GM18498 (cell line): ENCODE data around the gene ZNF335.

ENCODE experiments used
- ATAC-seq: cut with Tn5 transposase; IDR thresholded peaks from one replicate; pipeline ENCODE4 v1.9.1; 2021; ENCODE audit warnings: mild to moderate bottlenecking, moderate library complexity; ENCODE audit not compliant: unreplicated experiment

ZNF335 gene, protein sequence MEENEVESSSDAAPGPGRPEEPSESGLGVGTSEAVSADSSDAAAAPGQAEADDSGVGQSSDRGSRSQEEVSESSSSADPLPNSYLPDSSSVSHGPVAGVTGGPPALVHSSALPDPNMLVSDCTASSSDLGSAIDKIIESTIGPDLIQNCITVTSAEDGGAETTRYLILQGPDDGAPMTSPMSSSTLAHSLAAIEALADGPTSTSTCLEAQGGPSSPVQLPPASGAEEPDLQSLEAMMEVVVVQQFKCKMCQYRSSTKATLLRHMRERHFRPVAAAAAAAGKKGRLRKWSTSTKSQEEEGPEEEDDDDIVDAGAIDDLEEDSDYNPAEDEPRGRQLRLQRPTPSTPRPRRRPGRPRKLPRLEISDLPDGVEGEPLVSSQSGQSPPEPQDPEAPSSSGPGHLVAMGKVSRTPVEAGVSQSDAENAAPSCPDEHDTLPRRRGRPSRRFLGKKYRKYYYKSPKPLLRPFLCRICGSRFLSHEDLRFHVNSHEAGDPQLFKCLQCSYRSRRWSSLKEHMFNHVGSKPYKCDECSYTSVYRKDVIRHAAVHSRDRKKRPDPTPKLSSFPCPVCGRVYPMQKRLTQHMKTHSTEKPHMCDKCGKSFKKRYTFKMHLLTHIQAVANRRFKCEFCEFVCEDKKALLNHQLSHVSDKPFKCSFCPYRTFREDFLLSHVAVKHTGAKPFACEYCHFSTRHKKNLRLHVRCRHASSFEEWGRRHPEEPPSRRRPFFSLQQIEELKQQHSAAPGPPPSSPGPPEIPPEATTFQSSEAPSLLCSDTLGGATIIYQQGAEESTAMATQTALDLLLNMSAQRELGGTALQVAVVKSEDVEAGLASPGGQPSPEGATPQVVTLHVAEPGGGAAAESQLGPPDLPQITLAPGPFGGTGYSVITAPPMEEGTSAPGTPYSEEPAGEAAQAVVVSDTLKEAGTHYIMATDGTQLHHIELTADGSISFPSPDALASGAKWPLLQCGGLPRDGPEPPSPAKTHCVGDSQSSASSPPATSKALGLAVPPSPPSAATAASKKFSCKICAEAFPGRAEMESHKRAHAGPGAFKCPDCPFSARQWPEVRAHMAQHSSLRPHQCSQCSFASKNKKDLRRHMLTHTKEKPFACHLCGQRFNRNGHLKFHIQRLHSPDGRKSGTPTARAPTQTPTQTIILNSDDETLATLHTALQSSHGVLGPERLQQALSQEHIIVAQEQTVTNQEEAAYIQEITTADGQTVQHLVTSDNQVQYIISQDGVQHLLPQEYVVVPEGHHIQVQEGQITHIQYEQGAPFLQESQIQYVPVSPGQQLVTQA (N-terminal part only)

DNA sequence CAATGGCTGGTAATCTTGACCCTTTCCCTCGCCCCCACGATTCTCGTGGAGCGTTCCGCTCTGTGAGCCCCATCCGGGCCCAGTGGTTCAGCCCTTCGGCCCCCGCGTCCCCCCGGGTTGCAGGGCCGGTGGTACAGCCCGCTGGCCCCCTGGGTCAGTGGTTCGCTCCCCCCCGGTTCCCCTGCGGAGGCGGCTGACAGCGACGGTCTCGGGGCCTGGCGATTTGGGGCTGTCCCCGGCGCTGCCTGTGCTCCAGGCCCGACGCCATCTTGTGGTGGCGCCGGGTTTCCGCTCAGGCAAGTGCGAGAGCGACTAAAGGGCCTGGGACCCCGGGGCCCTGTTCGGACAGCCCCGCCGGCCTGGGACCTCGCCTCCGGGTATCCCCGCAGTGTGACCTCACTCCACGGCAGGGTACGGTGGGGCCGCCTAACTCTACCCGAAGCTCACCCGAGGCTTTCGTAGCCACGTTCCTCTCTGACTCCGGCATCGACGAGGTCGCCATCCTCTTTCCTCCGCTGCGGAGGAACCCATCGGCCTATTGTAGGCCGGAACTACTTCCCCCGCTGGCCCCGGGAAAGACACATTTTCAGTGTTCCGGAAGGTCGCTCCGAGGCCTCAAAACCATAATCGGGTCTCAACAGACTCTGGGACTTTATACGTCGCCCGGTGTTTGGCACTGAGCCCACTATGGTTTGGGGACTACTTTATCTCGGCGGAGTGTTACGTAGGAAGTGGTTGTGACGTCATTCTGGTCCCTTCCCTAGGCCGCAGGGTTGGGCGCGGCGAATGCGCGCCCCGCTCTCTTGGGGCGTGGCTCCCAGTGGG is at the start of gene ZNF335:
Gene ZNF335, minus strand, starts transcription at position 529 of the 825 bp plus-strand sequence. CDS start 793 bp downstream, outside the sequence.
- peak; percentile 77 for ATAC-seq

DNA sequence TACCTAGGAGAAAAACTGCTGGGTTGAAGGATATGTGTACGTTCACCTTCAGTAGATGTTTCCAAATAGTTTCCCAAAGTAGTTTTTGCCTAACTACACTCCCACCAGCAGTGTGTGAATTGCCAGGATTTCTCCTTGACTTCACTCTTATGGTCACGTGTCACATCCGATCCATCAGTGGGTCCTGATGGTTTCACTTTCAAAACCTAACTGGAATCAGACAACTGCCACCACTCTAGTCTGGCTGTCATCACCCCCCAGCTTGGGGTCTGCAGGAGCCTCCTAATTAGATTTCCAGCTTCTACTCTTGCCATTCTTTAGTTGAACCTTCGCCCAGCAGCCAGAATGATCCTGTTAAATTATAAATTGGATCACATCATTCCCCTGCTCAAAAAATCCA is 48.6 kb upstream of the ZNF335 start:
- no peak for ATAC-seq

DNA sequence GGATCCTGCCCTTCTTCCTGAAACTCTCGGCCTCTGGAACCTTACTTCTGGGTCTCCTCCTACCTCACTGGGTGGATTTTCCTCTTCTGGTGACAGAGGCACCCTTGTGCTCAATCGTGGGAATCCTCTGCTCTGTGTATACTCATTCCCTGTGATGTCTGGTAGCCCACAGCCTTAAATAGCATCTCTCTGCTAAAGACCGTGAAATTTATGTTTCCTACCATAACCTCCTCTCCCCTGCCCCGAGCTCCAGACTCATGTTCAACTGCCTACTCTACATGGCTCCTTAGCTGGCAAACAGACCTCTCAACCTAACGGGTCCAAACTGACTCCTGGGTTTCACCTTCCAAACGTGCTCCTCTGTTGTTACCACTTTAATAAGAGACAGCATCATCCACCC is 46.6 kb upstream of the ZNF335 start:
- ATAC-seq = no peak

DNA sequence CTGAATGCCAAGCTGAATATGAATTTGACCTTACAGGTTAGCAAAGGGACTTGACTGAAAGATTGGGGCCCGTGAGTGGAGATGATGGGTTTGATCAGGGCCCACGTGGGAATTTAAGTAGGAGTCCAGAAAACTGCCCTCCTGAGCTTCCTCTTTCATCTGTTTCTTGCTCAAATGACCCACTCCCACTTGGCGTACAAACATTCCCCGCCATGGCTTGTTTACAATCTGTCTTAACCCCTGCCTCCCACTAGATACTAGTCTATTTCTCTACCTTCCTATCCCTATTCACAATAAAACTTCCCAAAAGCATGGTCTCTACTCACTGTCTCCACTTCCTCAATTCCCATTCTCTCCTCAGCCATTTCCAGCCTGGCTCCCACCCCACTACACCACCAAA is 46.1 kb upstream of the ZNF335 start:
- ATAC-seq = no peak

DNA sequence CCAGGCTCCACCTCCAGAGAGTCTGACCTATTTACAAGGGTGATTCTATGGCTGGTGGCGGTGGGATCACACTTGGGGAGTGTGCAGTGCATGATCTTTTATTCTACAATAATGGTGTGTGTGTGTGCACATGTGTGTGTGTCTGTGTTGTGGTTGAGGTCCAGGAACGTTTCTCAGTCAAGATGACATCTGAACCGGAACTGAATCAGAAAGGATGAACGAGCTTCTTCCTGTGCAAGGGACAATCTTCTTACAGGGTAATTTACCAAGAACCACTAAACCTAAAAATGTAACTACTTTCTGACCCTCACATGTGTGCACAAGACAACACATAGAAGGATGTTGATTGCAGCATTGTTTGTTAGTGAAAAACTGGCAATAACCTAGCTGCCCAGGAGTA is 45.3 kb upstream of the ZNF335 start:
- no peak for ATAC-seq

DNA sequence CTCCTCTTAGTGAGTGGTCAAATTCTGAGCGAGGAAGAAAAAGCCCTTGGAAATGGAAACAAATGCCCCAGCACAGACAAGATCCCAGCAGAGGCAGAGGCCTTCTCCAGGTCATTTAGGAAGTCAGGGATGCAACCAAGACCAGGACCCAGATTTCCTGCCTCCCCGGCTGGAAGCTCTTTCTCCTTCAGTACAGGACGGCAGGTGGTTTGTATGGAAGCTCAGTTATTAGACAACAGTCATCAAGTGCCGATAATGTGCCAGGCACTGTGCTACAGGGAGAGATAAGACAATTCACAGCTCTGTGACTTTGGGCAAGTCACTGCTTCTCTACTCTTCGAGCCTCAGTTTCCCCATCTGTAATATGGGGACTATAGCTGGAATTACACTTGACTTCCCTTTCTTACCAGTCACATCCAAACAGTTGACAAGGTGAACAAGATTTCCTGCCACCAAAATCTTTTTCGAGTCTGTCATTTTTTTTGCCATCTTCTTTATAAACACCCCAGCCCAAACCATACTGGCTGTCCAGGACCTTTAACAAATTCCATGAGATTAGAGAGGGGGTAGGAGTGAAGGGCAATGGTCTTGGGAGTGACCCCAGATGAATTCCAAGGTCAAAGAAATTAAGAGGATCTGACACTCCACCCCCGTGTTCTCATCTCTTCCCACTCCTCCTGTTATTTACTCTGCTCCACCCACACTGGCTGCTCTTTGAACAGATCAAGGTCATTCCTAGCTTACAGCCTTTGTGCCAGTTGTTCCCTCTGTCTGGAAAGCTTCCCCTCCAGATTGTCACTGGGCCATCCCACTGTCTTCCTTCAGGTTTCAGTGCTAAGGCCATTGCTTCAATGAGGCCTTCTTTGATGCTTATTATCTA is 42.8 kb upstream of the ZNF335 start:
- no peak for ATAC-seq

DNA sequence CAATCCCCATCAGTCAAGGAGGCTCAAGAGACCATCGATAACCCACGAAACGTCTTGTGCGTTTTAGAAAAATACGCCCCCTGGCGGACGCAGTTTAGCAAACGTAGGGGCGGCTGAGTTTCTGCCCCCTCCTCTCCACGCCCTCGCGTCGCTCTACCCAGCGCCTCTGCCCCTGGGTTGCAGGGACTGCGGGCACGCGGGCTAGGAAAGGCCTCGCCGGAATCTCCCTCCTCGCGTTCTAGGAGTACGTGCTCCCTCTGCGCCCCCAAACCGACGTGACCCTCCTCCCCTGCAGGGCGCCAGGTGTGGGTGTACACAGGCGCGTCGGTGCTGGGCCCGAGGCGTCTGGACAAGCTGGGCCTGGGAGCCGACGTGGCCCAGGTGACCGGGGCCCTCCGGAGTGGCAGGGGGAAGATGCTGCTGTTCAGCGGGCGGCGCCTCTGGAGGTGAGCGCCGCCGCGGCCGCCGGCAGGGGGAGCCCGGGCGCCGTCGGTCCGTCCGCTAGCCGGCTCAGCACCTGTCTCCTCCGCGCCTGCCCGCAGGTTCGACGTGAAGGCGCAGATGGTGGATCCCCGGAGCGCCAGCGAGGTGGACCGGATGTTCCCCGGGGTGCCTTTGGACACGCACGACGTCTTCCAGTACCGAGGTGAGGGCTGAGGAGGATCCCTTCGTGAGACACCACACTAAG is 42.0 kb upstream of the ZNF335 start:
- peak; percentile 67 for ATAC-seq

DNA sequence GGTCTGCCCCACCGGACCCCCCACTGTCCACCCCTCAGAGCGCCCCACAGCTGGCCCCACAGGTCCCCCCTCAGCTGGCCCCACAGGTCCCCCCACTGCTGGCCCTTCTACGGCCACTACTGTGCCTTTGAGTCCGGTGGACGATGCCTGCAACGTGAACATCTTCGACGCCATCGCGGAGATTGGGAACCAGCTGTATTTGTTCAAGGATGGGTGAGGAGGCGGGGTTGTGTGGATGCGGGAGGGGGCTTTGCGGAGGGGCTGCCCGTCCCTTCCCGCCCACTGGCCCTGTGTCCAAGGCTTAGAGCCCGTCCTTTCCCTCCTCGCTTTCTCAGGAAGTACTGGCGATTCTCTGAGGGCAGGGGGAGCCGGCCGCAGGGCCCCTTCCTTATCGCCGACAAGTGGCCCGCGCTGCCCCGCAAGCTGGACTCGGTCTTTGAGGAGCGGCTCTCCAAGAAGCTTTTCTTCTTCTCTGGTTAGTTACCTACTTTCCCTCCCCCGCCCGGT is 41.4 kb upstream of the ZNF335 start:
- no peak for ATAC-seq

DNA sequence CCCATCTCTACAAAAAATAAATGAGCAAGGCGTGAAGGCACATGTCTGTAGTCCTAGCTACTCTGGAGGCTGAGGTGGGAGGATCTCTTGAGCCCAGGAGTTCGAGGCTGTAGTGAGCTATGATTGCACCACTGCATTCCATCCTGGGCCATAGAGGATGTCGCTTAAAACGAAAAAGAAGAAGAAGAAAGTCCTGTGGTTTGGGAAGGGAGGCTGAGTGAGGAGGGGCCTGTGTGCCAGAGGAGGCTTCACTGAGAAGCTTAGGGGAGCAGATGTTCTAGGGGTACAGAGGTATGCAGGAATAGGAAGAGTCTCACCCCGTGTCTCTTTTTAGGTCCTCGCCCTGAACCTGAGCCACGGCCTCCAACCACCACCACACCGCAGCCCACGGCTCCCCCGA is 40.9 kb upstream of the ZNF335 start:
- ATAC-seq = no peak

DNA sequence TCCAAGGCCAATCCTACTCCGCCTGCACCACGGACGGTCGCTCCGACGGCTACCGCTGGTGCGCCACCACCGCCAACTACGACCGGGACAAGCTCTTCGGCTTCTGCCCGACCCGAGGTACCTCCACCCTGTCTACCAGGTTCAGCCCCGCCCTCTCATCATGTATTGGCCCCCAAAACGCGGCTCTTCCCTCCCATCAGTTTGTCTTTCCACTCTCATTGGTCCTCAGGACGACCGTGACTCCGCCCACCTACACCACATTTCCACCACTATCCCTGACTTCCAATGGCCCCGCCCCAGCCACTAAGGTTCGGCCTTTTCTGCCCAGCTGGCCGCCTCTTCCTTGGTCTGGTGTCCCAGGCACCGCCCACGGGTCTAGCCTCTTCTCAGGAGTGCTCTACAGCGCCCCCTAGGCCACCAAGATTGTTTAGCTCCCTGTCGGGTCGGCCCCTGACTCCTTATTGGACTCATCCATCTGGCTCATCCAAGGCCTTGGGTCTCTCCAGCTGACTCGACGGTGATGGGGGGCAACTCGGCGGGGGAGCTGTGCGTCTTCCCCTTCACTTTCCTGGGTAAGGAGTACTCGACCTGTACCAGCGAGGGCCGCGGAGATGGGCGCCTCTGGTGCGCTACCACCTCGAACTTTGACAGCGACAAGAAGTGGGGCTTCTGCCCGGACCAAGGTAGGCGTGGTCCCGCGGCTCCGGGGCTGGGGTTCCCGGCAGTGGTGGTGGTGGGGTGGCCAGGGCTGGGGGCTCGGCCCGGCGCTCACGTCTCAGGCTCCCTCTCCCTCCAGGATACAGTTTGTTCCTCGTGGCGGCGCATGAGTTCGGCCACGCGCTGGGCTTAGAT is 39.9 kb upstream of the ZNF335 start:
- ATAC-seq = no peak

DNA sequence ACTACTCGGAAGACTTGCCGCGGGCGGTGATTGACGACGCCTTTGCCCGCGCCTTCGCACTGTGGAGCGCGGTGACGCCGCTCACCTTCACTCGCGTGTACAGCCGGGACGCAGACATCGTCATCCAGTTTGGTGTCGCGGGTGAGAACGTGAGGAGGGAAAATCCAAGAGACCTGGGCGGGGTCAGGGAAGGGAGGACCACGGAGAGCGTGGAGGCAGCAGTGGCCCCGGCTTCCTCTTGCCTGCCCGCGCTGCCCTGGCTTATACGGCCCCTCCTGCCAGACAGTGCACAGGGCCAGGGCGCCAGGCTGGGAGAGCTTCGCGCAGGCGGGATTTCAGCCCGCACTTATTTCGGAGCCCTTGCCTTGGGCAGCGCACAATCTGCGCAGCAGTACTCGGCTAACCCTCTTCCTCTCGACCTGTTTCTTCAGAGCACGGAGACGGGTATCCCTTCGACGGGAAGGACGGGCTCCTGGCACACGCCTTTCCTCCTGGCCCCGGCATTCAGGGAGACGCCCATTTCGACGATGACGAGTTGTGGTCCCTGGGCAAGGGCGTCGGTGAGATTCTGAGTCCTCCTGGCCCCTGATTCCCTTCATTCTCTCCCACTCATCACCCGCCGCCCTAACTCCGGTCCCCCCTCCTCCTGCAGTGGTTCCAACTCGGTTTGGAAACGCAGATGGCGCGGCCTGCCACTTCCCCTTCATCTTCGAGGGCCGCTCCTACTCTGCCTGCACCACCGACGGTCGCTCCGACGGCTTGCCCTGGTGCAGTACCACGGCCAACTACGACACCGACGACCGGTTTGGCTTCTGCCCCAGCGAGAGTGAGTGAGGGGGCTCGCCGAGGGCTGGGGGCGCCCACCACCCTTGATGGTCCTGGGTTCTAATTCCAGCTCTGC is 38.7 kb upstream of the ZNF335 start:
- no peak for ATAC-seq

DNA sequence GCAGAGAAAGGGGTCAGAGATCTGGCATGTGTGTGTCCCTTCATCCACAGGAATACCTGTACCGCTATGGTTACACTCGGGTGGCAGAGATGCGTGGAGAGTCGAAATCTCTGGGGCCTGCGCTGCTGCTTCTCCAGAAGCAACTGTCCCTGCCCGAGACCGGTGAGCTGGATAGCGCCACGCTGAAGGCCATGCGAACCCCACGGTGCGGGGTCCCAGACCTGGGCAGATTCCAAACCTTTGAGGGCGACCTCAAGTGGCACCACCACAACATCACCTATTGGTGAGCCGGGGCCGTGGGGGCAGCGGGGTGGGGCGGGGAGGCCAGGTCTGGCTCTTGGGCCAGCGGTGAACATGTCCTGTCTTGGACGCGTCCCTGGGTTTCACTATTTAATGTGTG is 37.8 kb upstream of the ZNF335 start:
- no peak for ATAC-seq

DNA sequence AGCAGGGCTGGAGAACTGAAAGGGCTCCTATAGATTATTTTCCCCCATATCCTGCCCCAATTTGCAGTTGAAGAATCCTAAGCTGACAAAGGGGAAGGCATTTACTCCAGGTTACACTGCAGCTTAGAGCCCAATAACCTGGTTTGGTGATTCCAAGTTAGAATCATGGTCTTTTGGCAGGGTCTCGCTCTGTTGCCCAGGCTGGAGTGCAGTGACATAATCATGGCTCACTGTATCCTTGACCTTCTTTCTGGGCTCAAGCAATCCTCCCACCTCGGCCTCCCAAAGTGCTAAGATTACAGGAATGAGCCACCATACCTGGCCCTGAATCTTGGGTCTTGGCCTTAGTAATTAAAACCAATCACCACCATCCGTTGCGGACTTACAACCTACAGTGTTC is 35.7 kb upstream of the ZNF335 start:
- no peak for ATAC-seq

DNA sequence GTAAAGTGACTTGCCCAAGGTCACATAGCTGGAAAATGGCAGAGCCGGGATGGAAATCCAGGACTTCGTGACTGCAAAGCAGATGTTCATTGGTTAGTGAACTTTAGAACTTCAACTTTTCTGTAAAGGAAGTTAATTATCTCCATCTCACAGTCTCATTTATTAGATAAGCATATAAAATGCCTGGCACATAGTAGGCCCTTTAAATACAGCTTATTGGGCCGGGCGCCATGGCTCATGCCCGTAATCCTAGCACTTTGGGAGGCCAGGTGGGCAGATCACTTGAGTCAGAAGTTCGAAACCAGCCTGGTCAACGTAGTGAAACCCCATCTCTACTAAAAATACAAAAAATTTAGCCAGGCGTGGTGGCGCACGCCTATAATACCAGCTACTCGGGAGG is 35.0 kb upstream of the ZNF335 start:
- no peak for ATAC-seq

DNA sequence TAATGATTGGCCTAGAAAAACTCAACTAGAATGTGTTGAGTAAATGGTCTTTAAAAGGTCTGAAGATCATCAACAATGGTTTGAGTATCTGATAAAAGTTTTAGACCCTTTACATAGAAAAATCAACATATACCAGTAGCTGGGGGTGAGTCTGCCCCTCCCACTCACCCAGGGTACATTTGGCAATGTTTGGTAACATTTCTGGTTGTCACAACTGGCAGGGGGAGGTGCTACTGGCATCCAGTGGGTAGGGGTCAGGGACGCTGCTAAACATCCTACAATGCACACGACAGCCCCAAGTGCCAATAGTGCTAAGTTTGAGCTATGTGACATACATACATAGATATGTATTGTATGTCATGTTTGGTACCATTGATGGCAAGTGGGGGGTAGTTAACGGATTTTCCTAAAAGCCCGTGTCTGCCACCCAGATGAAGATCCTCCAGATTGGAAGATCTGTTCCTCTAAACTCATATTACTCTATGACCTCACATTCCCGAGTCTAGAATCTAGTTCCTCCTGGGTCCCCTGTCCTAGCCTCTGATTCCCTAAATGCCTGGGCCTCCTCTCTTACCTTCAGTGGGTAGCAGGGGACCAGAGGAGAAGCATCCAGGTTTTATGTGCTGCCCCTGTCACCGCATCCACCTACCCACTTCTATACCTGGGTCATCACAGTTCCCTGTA is 34.2 kb upstream of the ZNF335 start:
- ATAC-seq = no peak

DNA sequence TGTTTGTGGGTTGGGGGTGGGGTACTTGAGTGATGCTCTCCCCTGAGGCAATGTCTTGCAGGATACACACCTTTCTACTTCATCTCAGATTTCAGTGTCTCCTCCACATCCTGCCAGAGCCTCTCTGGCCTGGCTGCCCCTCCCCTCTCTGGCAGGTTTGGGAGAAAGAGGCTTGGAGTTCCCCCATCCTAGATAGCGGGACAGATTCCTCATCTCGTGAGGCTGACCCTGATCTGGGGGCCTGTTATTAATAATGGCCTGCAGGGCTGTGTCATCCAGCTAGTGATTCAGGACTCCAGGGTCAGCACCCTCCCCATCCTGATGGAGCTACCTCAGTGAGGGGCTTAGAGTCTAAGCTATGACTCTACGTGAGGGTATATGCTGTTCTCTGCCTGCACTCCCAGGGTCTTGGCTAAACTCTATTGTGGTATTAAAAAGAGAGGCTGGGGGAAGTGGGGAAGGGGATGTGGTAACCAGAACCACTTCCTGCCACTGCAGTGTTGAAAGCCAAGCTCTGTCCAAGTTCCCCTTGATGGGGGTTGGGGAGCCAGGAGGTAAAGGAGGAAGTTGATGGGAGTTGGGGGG is 33.0 kb upstream of the ZNF335 start:
- no peak for ATAC-seq
